SU-DHL-6 (cell line): Measurements from ENCODE around the gene NCKIPSD.

ENCODE experiments used
- EZH2phosphoT487 ChIP-seq: fragments of 200-600 bp; sonication (generic), shearing (Covaris generic); conservative IDR thresholded peaks from 2 replicates; pipeline ENCODE4 v1.6.1; 2018; ENCODE audit warnings: mild to moderate bottlenecking, antibody characterized with exemption, low read length, moderate library complexity, mixed read lengths
- TF ChIP-seq, protein P1 (sequence below): fragments of 200-600 bp; sonication (generic); IDR thresholded peaks from one replicate; pipeline ENCODE4 v1.5.1; 2017; ENCODE audit warnings: antibody characterized with exemption, mild to moderate bottlenecking, low read length, moderate library complexity; ENCODE audit not compliant: insufficient read depth, poor library complexity, severe bottlenecking

DNA sequence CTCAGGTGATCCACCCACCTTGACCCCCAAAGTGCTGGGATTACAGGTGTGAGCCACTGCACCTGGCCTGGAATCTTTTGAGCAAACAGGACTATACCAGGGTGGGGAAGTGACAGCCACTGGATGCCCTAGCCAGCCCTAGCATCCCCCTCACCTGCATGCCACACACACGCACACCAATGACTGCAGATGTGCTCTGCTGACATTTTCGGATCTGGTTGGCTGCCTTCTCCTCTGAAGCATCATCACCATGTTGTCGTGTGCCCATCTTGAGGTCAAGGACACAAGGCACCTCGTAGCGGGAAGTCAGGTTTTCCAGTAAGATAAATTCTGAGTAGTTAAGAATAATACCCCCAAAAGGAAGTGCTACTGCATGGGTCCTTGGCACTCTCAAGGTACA, 3.7 kb upstream of the NCKIPSD start:
- TF ChIP-seq, protein P1, sequence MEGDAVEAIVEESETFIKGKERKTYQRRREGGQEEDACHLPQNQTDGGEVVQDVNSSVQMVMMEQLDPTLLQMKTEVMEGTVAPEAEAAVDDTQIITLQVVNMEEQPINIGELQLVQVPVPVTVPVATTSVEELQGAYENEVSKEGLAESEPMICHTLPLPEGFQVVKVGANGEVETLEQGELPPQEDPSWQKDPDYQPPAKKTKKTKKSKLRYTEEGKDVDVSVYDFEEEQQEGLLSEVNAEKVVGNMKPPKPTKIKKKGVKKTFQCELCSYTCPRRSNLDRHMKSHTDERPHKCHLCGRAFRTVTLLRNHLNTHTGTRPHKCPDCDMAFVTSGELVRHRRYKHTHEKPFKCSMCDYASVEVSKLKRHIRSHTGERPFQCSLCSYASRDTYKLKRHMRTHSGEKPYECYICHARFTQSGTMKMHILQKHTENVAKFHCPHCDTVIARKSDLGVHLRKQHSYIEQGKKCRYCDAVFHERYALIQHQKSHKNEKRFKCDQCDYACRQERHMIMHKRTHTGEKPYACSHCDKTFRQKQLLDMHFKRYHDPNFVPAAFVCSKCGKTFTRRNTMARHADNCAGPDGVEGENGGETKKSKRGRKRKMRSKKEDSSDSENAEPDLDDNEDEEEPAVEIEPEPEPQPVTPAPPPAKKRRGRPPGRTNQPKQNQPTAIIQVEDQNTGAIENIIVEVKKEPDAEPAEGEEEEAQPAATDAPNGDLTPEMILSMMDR = no peak
- no peak for TF ChIP-seq EZH2phosphoT487
